IPS DF 6.9 (cell line): ENCODE data around the gene FCSK.

ENCODE experiments used
- DNase-seq: peaks from one replicate; pipeline ENCODE4 v3.0.0-alpha.2; 2013; ENCODE audit warnings: low read depth, low spot score
- H3K27ac ChIP-seq: one replicate; pipeline ENCODE4 v1.5.1; 2013; ENCODE audit warnings: low read length, control low read depth
- H3K27me3 ChIP-seq: 2 replicates; pipeline ENCODE4 v1.6.1; 2013; ENCODE audit warnings: mild to moderate bottlenecking, low read length; ENCODE audit not compliant: control insufficient read depth, insufficient read depth
- H3K36me3 ChIP-seq: 2 replicates; pipeline ENCODE4 v1.6.1; 2013; ENCODE audit warnings: low read length; ENCODE audit not compliant: control insufficient read depth, insufficient read depth
- H3K4me1 ChIP-seq: 2 replicates; pipeline ENCODE4 v1.6.1; 2013; ENCODE audit warnings: low read length; ENCODE audit not compliant: control insufficient read depth, insufficient read depth
- H3K4me3 ChIP-seq: 2 replicates; pipeline ENCODE4 v1.5.1; 2013; ENCODE audit warnings: mild to moderate bottlenecking, low read length
- H3K9me3 ChIP-seq: 2 replicates; pipeline ENCODE4 v1.6.1; 2013; ENCODE audit warnings: low read length, inconsistent platforms; ENCODE audit not compliant: control insufficient read depth, insufficient read depth
- WGBS: extraction: QIAGEN DNeasy Blood & Tissue Kit; methylation state at CpG from one replicate; pipeline ENCODE4 v1.1.7; 2013; ENCODE audit warnings: mixed read lengths, missing lambda C conversion rate; ENCODE audit not compliant: insufficient read length, insufficient coverage; 5-methylcytosine and 5-hydroxymethylcytosine counted together

FCSK gene

GRCh38 chr16:70432723-70433457 is 21.5 kb upstream of the FCSK start:
- Histone ChIP-seq H3K36me3 (peaks cover 3% of the 10 kb centered on the region; the same call in 1 of the 2 replicates), H3K27me3 (no peaks in the 10 kb centered on the region), H3K4me3 (no peak overlapping the region), H3K4me1 (peaks cover 13% of the 10 kb centered on the region; the same call in 1 of the 2 replicates), H3K9me3 (no peaks in the 10 kb centered on the region), H3K27ac (no peak overlapping the region)
- no CpG with 5 or more reads among the region's 12 CpGs for WGBS
- no peak for DNase-seq

DNA sequence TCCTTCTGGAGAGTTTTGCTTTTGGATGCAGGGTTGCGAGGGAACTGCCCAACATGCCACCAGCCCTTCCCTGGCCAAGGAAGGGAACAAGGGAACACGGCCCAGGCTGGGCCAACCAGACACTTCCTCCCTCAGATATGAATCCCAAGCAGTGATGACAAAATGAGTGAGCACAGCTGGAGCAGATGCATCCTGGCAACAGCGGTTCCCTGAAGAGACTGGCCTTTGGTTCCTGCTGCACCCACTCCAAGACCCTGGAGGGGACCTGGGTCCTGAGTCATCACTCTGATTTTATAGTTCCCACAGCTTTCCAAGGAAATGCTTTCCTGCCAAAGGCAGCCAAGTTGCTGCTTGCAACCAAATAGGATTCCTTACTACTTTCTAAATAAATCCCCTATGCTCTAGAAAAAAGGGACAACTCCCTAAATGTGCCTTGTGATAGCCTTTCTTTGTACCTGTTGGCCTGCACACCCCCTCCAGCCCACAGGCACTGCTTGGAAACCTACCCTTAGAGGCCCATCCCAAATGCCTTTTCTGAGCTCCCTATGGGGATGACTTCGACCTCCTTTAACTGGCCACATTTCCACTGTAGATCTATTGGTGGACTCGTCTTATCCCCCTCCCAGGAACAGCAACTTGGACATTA is 20.8 kb upstream of the FCSK start:
- Histone ChIP-seq H3K4me3 (no peak overlapping the region), H3K9me3 (no peaks in the 10 kb centered on the region), H3K4me1 (peaks cover 7% of the 10 kb centered on the region; the same call in 1 of the 2 replicates), H3K36me3 (peaks cover 3% of the 10 kb centered on the region; the same call in 1 of the 2 replicates), H3K27ac (no peak overlapping the region), H3K27me3 (no peaks in the 10 kb centered on the region)
- no CpG with 5 or more reads among the region's 5 CpGs for WGBS
- no peak for DNase-seq

GRCh38 chr16:70434484-70435260 is 19.7 kb upstream of the FCSK start:
- no peak overlapping the region for H3K27ac ChIP-seq
- H3K36me3 ChIP-seq, result peaks cover 3% of the 10 kb centered on the region; the same call in 1 of the 2 replicates
- no peak overlapping the region for H3K4me3 ChIP-seq
- H3K4me1 ChIP-seq, result peaks cover 7% of the 10 kb centered on the region; the same call in 1 of the 2 replicates
- WGBS, result no CpG with 5 or more reads among the region's 6 CpGs
- DNase-seq, result no peak
- no peaks in the 10 kb centered on the region for H3K27me3 ChIP-seq
- H3K9me3 ChIP-seq, result no peaks in the 10 kb centered on the region

DNA sequence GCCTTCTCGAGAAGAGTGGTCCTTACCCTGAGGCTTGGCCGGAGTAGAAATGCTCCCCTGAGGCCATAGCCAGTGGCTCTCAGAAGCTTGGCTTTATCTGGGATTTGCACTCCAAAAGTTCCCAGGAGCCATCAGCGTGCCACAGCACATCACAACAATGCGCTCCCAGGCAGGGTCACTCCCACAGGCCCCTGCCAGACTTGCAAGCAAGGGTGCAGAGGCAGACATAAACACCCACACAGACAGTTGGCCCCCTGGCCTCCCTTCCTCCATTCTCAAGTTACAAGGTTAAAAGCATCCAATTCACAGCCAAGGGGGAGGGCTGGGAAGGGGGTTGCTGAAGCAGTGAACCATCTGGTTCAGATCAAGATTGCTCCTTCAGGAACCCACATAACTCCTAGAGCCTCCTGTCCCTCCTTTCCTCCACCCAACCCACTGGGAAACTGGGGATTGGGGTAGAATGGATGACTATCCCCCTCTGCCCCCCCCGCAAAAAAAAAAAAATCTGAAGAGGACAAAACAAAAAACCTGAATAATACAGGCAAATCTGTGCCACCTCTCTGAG is 17.3 kb upstream of the FCSK start:
- Histone ChIP-seq H3K27me3 (no peaks in the 10 kb centered on the region), H3K36me3 (peaks cover 3% of the 10 kb centered on the region; the same call in 1 of the 2 replicates), H3K9me3 (no peaks in the 10 kb centered on the region), H3K4me3 (no peak overlapping the region), H3K27ac (no peak overlapping the region), H3K4me1 (no peaks in the 10 kb centered on the region)
- no CpG with 5 or more reads among the region's 5 CpGs for WGBS
- DNase-seq, result no peak

DNA sequence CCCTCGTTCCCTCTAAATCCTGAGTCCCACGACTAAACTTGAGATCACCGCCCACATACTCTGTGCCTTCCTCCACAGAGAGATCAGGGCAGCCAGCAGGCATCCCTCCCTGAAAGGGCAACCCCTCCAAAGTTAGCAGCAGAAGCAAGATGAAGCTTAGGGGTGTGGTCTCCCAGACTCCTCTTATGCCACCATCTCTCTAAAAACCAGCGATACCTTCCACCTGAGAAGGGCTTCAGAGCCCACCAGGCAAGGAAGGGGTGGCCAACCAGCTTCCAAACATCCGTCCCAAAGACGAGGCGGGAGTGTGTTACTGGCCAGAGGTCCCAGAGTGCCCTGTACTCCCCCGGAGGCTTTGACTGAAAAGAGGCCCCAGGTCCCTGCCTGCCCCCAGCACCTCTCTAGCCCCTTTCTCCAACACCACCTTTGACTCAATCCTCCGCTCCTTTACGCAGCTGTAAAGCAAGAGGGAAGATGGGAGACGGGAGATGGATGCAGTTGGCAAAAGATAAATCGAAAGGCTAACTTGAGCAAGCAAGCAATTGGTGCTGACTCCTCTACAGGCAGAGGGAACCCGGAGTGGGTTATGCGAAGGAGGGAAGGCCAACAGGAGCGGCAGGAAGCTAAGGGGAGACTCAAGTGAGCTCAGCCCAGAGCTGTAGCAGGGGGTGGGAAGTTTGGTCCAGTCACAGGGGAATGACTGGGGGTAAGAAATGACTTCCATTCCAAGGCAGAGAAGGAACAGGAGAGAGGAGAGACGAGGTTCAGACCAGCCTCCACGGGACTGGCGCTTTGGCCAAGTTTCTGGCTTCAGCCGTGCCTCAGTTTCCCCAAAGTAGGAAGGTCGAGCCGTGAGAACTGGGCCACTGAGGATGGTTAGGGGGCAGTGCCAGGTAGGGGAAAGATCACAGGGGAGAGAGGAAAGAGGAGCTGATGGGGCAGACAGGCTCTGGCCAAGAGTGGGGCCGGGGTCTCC is 16.5 kb upstream of the FCSK start:
- no CpG with 5 or more reads among the region's 22 CpGs for WGBS
- DNase-seq, result no peak
- Histone ChIP-seq H3K27me3 (no peaks in the 10 kb centered on the region), H3K4me3 (peak overlapping the region; percentile 68), H3K36me3 (peaks cover 3% of the 10 kb centered on the region; the same call in 1 of the 2 replicates), H3K4me1 (no peaks in the 10 kb centered on the region), H3K27ac (no peak overlapping the region), H3K9me3 (no peaks in the 10 kb centered on the region)

DNA sequence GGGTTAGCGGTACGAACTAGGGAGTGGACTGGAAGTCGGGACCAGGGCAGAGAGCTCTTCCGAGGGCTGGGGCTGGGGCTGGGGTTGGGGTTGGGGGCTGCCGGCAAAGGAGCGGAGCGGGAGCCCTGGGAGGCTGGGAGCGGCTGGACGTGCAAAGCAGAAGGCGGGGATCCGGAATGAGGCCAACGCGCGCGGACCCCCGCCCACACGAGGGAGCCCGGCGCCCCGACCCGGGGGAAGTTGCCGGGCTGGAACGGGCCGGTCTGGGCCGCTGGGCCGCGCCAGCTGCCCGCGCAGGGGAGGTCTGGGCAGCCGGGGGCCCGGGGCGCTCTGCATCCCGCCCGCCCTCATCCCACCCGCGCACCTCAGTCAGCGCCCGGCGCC is 15.8 kb upstream of the FCSK start:
- DNase-seq, result no peak
- no CpG with 5 or more reads among the region's 39 CpGs for WGBS
- peak overlapping the region; percentile 68 for H3K4me3 ChIP-seq
- H3K27ac ChIP-seq, result no peak overlapping the region
- no peaks in the 10 kb centered on the region for H3K27me3 ChIP-seq
- peaks cover 3% of the 10 kb centered on the region; the same call in 1 of the 2 replicates for H3K36me3 ChIP-seq
- no peaks in the 10 kb centered on the region for H3K9me3 ChIP-seq
- H3K4me1 ChIP-seq, result no peaks in the 10 kb centered on the region

GRCh38 chr16:70438969-70439862 is 15.2 kb upstream of the FCSK start, which contains the start of gene ST3GAL2:
TSS of gene ST3GAL2 (minus strand) at chr16:70439100. CDS start at chr16:70398530, 40,570 bp downstream.
- Histone ChIP-seq H3K4me3 (peak within 1 kb of the TSS; percentile 68), H3K4me1 (no peaks in the 10 kb centered on the region), H3K27me3 (no peaks in the 10 kb centered on the region), H3K9me3 (no peaks in the 10 kb centered on the region), H3K36me3 (peaks cover 3% of the 10 kb centered on the region; the same call in 1 of the 2 replicates), H3K27ac (no peak within 1 kb of the TSS)
- peak; percentile 88 for DNase-seq
- WGBS, result no CpG with 5 or more reads among the region's 86 CpGs

- WGBS, result no CpG with 5 or more reads among the region's 11 CpGs
- Histone ChIP-seq H3K27me3 (no peaks in the 10 kb centered on the region), H3K9me3 (no peaks in the 10 kb centered on the region), H3K36me3 (no peaks in the 10 kb centered on the region), H3K4me3 (no peak overlapping the region), H3K4me1 (no peaks in the 10 kb centered on the region), H3K27ac (no peak overlapping the region)
- DNase-seq, result no peak
These were observed 14.2 kb upstream of the FCSK start for GRCh38 chr16:70440009-70440692.
